ENCODE measurements around the gene CARD16. TPM values are rescaled to one million over a fixed set of nuclear protein-coding genes. Genes with fewer than 3 reads are reported as not detected.

Gene CARD16
- polyA plus RNA-seq, 2 of the 4 experiments (the other 2 are of a cell fraction) = not detected

GRCh38 chr11:104999721-105000120, 45.4 kb downstream of the CARD16 start:
- Histone ChIP-seq H3K4me1 (0 out of 3 replicates have a peak, but pooled peaks cover 4% of the 10 kb centered on the region), H3K27ac (no peak overlapping the region), H3K4me3 (no peak overlapping the region), H3K4me2 (no peak overlapping the region), H3K9me3 (no peaks in the 10 kb centered on the region)
- ATAC-seq (no peak), FAIRE-seq (no peak), DNase-seq (ENCODE audit: low read depth in 1 of 2, low spot score in 1 of 2) (no peak)
- ChIA-PET CTCF (interaction anchor here (0.6 kb wide), 1 partner anchor 323 kb away, joined by 4 read pairs; no protein-coding TSS in a partner anchor), POLR2A (no interaction called here)
- TF ChIP-seq RAD21 (conservative IDR thresholded peaks at IDR 0.05 in 1 of 2, IDR thresholded peaks at IDR 0.05 in 1 of 2) (no peak), MYC (IDR thresholded peaks at IDR 0.05; ENCODE audit: borderline replicate concordance, low read length) (no peak), GATA3 (IDR thresholded peaks at IDR 0.05; ENCODE audit: borderline replicate concordance) (no peak), POLR2A (IDR thresholded peaks at IDR 0.05; ENCODE audit: low read length) (no peak), FOSL2 (IDR thresholded peaks at IDR 0.05) (no peak), FOSL2 (CRISPR knock-in tag; IDR thresholded peaks at IDR 0.05) (no peak), MAX (IDR thresholded peaks at IDR 0.05) (no peak), EHMT2 (IDR thresholded peaks at IDR 0.05; ENCODE audit: low read depth) (no peak), HEYL (CRISPR knock-in tag; IDR thresholded peaks at IDR 0.05) (no peak), ESRRA (IDR thresholded peaks at IDR 0.05; ENCODE audit: borderline replicate concordance, low read length) (no peak), ATOH8 (CRISPR knock-in tag; IDR thresholded peaks at IDR 0.05; ENCODE audit: low read depth) (no peak), HOXB13 (CRISPR knock-in tag; IDR thresholded peaks at IDR 0.05; ENCODE audit: low read depth) (no peak), ELK1 (IDR thresholded peaks at IDR 0.05; ENCODE audit: low read depth, low read length) (no peak)
- 30% methylated on average over 1 of the region's 1 CpG for WGBS (ENCODE audit: missing lambda C conversion rate)

GRCh38 chr11:104997288-104997687, 47.8 kb downstream of the CARD16 start:
- FAIRE-seq (no peak), DNase-seq (ENCODE audit: low read depth in 1 of 2, low spot score in 1 of 2) (peak in 1 of 2 experiments; percentile 33), ATAC-seq (peak in 1 of 2 experiments; percentile 62; a peak in 2 of 6 replicates)
- Histone ChIP-seq H3K4me3 (no peak overlapping the region; the same call in 2 of the 3 replicates), H3K27ac (no peak overlapping the region), H3K4me2 (peak overlapping the region; percentile 32; the same call in 2 of the 3 replicates), H3K9me3 (no peaks in the 10 kb centered on the region), H3K4me1 (0 out of 3 replicates have a peak, but pooled peaks cover 3% of the 10 kb centered on the region)
- POLR2A ChIA-PET = interaction anchor here (0.8 kb wide), 1 partner anchor 50 kb away, joined by 3 read pairs; no protein-coding TSS in a partner anchor
- no peak for TF ChIP-seq ESRRA (IDR thresholded peaks at IDR 0.05; ENCODE audit: borderline replicate concordance, low read length)
- no peak for TF ChIP-seq RCOR1 (IDR thresholded peaks at IDR 0.05; ENCODE audit: low read depth, low read length)
- no peak for TF ChIP-seq USF2 (IDR thresholded peaks at IDR 0.05)
- TF ChIP-seq NFE2L2 (conservative IDR thresholded peaks at IDR 0.05; ENCODE audit: low read length) = no peak
- TF ChIP-seq CBX2 (IDR thresholded peaks at IDR 0.05; ENCODE audit: borderline replicate concordance, low read depth) = no peak
- TF ChIP-seq RFX5 (IDR thresholded peaks at IDR 0.05) = no peak
- no peak for TF ChIP-seq EP300 (IDR thresholded peaks at IDR 0.05)
- TF ChIP-seq HOXB13 (CRISPR knock-in tag; IDR thresholded peaks at IDR 0.05; ENCODE audit: low read depth) = no peak
- 0 out of 3 replicates have a peak, but pooled peaks have one; percentile 27 for TF ChIP-seq SMC3 (IDR thresholded peaks at IDR 0.05)
- no peak for TF ChIP-seq KDM5A (IDR thresholded peaks at IDR 0.05)
- no peak for TF ChIP-seq EHF (CRISPR knock-in tag; IDR thresholded peaks at IDR 0.05)
- TF ChIP-seq RAD21 (conservative IDR thresholded peaks at IDR 0.05 in 1 of 2, IDR thresholded peaks at IDR 0.05 in 1 of 2) = peak in 1 of 2 experiments; percentile 31; a peak in 1 of 5 replicates
- TF ChIP-seq MAFK (IDR thresholded peaks at IDR 0.05; ENCODE audit: partially characterized antibody) = no peak
- no peak for TF ChIP-seq FOSB (CRISPR knock-in tag; IDR thresholded peaks at IDR 0.05)
- TF ChIP-seq ZSCAN20 (CRISPR knock-in tag; IDR thresholded peaks at IDR 0.05) = no peak
- CTCF ChIA-PET = interaction anchor here (0.9 to 1.7 kb wide), 2 partner anchors 13 to 333 kb away, joined by 3 to 8 read pairs; no protein-coding TSS in a partner anchor
- 20% methylated on average over 6 of the region's 6 CpGs for WGBS (ENCODE audit: missing lambda C conversion rate)

All from A549 (cell line).